Stomach (tissue), 4 donors: ENCODE results near the gene FER1L5.

Source experiments
- EP300 ChIP-seq: sonication (generic); formaldehyde crosslinking; IDR thresholded peaks from one replicate; pipeline ENCODE4 v1.6.1; 2017; ENCODE audit warnings: antibody characterized with exemption
- POLR2A ChIP-seq, 4 donors: fragments of 450-650 bp; IDR thresholded peaks; one replicate each; pipeline ENCODE4 v1.6.1; 2016; ENCODE audit warnings: antibody characterized with exemption in 4 of 4, control low read depth in 2 of 4, mild to moderate bottlenecking in 1 of 4, moderate library complexity in 1 of 4
- TF ChIP-seq, protein P1 (sequence below), 7 experiments: fragments of 450-650 bp in 4 of 7; fragments of 200-600 bp in 3 of 7; sonication (generic) in 3 of 7; IDR thresholded peaks; one replicate each; pipeline ENCODE4 v1.5.1; 2016 to 2019; ENCODE audit warnings: antibody characterized with exemption in 7 of 7, control low read depth in 2 of 7, mild to moderate bottlenecking in 1 of 7

GRCh38 chr2:96668771-96669170, 26.2 kb downstream of the FER1L5 start:
- TF ChIP-seq, protein P1, sequence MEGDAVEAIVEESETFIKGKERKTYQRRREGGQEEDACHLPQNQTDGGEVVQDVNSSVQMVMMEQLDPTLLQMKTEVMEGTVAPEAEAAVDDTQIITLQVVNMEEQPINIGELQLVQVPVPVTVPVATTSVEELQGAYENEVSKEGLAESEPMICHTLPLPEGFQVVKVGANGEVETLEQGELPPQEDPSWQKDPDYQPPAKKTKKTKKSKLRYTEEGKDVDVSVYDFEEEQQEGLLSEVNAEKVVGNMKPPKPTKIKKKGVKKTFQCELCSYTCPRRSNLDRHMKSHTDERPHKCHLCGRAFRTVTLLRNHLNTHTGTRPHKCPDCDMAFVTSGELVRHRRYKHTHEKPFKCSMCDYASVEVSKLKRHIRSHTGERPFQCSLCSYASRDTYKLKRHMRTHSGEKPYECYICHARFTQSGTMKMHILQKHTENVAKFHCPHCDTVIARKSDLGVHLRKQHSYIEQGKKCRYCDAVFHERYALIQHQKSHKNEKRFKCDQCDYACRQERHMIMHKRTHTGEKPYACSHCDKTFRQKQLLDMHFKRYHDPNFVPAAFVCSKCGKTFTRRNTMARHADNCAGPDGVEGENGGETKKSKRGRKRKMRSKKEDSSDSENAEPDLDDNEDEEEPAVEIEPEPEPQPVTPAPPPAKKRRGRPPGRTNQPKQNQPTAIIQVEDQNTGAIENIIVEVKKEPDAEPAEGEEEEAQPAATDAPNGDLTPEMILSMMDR (IDR thresholded peaks at IDR 0.05) = no peak
- TF ChIP-seq POLR2A (IDR thresholded peaks at IDR 0.05) (no peak), EP300 (no peak)
